NCI-H2081 (cell line): ENCODE results near the gene SYT9.
"Not testable (repeated sequence)": the region's sequence is repeated elsewhere in the genome, so short reads cannot be mapped to it uniquely, and the experiment has no call there.

Source experiments
- DNase-seq, 2 experiments: peaks; one replicate each; lab custom pipeline; 2025; lab: John Stamatoyannopoulos, UW

The SYT9 gene

GRCh38 chr11:7272373-7272772, 20.7 kb downstream of the SYT9 start:
- DNase-seq, result no peak

- DNase-seq, result no peak
These were observed 23.4 kb downstream of the SYT9 start for GRCh38 chr11:7275133-7275532.

- no peak for DNase-seq
These were observed 26.7 kb downstream of the SYT9 start for GRCh38 chr11:7278314-7278917.

- no peak for DNase-seq
These were observed 28.0 kb downstream of the SYT9 start for GRCh38 chr11:7279676-7280075.

DNA sequence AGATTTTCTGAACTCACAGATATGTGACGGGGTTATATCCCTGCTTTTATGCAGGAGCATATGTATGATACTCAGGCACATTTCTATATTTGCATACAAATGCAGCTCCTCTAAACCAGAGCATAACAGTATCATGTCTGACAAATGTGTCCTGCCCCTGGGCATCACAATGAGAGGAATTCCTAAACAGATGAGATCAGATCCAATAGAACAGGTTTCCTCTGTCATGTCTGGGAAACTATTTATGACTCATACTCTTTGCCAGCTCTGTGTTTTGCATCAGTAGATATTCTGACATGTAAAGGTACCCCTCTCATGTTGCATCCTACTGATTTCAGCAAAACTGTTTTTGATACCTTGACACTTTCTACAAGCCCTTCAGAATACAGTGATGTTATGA, 29.4 kb downstream of the SYT9 start:
- DNase-seq, result no peak

DNA sequence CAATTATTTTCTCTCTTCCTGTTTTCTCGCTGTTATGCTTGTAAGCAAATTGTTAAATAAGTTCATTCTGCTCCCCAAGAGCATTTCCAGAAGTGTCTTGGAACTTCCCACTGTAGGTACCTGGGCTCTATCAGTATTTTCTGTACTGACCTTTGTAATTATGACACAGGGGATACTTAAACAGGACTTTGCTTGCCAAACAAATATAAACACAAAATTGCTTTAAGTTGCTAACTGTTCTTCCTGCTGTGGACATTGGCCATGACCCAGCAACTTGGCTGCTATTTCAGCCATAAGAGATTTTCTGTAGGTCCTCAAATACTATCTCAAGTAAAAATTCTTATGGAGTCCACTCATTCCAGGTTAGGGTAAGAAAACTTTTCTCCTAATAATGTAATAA, 30.1 kb downstream of the SYT9 start:
- DNase-seq, result no peak

- no peak for DNase-seq
These were observed 34.5 kb downstream of the SYT9 start for GRCh38 chr11:7286178-7286577.

DNA sequence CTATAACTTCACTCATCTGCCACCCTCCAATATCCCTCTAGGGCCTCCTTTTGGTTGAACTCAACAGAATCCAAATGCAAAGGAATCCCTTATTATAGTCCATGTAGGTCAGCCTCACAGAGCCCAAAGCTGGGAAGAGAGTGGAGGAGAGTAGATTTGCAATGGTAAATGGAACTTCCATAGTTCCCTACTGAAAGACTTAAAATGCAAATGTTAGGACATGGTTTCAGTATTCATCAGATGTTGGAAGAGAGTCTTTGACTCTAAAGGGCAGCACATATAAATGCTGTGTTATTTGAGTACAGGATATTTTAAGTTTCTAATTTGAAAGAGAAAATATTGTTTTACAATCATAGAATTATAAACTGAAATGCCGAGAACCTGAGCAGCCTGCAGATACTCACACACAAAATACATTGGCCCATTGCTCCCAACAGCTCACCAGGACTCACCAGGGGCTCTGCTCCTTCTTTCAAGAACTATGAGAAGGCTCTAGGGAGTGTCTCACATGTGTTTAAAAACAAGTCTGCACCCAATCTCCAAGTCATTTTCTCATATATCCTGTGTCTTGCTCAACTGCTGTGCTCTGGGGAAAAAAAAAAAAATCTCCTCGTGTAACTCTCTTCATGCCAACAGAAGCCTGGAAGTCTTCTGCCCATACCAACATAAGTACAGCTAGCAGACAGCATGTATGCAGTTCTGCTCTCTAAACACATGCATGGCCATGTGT, 39.6 kb downstream of the SYT9 start:
- no peak for DNase-seq

DNA sequence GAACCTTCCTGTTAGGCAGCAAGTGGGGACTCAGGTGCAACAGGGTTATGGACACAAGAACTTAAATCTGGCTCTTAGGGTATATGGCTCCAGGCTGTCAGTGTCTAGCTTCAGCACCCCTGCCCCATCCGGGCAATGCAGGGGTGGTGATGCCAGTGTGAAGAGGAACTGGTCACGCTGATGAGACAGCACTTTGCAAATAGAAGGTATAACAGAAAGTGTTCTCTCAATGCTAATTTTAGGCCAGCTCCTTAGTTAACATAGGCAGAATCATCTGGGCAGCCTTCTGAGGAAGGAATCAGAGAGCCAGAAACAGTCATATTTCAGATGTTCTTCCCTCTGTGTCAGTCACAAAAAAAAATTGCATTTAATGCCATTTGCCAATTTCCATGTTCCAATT, 41.2 kb downstream of the SYT9 start:
- no peak for DNase-seq

GRCh38 chr11:7299393-7299792, 47.7 kb downstream of the SYT9 start:
- no peak for DNase-seq

DNA sequence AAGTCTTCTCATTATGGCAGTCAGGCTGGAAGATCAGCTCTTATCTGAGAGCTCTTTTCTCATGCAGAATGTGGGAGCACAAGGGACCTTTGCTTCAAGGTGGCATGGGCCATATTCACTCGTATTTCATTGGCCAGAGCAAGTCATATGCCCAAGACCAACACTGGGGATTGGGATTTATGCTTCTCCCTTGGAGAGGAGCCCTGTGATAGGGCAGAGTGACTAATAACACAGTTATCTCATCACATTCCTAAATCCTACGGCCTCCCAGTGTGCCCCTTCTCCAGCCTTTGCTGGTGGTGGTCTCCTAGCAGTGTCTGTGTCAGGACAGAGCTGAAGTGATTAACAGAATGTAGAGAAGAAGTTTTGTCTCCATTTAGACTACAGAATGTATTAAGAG, 48.6 kb downstream of the SYT9 start:
- DNase-seq, result no peak

DNA sequence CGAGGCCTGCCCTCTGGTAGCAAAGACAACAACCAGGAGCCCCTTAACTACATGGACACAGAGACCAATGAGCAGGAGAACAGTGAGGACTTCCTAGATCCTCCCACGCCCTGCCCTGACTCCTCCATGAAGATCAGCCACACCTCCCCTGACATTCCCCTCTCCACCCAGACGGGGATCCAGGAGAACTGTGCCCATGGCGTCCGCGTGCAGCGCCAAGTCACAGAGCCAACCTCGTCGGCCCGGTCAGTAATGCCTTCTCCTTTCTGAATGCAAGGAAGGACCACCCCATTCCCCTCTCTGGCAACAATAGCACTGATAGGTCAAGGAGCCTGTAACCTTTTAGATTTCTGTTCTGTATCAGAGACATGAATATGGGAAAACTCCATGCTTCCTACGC, 51.4 kb downstream of the SYT9 start:
- no peak for DNase-seq

- no peak for DNase-seq
These were observed 55.2 kb downstream of the SYT9 start for GRCh38 chr11:7306900-7307299.

GRCh38 chr11:7307836-7308235, 56.1 kb downstream of the SYT9 start:
- no peak for DNase-seq

DNA sequence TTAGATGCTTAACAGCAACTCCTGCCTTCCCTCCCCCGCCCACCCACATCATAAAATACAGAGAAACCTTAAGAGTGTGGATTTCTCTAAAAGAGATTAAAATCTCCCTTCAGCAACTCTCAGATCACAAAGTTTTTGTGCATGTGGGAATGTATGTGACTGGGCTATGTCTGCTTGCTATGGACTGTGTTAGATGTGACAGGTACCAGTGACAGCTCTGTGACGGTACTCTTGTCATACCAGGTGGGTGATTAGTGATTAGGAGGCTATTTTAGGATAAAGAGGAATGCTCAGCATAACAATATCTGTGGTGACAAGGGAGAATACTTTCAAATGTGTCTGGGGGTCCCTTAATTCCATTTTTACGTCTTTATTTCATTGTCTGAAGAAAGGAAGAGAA, 60.2 kb downstream of the SYT9 start:
- no peak for DNase-seq

DNA sequence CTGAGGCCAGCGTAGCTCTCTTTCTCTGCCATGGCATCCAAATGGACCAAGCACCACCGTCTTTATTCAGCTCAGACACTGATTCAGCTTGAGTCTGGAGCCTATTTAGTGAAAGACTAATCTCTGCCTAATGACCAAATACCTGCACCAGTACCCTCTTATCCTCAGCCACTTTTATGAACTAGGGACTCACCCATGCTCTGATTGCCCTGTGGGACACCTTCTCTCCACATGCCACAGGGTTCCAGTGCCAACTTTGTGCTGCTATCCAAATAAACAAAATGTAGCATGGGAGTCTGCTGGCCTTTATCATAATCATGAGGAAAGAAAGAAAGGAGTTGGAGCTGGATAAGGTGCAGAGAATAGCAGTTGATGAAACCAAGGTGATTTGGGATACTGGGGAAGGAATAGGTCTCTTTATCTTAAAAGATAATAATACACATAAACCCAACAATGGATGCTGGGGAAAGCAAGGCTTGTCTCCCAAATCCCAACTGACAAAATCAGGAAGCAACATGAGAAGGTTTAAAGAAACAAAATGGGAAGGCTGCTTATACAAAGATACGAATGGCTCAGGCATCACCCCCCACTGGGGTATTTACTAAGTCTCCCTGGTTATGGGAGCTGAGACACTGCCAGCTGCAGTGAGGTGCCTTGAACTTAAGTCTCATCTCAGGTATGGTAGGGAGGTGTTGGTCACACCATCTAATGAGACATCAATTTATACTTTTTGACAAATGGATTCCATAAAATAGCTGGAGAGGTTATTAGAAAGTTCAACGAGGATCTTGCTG, 63.3 kb downstream of the SYT9 start:
- DNase-seq, result no peak

DNA sequence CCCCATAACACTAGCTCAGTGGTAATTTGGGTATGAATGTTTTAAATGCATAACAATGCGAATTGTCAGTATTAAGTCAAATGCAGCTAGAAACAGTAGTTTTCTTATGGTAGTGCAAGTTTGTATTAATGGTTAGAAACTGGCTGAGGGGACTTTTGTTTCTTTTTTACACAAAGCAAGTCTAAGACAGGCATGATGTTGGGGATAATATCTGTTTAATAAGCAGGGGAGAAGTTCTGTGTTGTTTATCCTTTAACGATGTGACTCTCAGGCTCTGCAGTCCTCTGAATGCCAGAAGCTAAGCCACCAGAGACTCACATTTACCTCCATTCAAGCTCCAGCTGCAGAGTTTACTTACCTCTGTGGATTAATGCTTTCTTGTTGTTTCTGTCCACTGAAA, 67.8 kb downstream of the SYT9 start:
- DNase-seq, result no peak

DNA sequence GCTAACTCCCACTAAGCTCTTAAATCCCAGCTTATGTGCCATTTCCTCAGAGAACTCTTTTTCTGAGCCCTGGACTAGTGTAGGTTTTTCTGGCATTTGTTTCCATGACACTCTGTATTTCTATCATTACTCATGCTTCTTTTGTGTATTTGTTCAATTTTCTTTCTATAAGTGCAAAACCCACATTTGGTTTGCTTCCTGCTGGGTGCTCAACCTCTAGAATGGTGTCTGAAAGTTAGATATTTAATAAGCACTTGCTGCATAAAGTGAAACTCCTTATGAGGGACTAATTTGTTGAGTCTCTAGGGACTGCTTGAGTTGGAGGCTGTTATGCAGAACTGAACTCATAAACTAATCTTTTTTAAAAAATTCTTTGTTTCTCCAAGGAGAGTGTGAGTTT, 68.6 kb downstream of the SYT9 start:
- no peak for DNase-seq

DNA sequence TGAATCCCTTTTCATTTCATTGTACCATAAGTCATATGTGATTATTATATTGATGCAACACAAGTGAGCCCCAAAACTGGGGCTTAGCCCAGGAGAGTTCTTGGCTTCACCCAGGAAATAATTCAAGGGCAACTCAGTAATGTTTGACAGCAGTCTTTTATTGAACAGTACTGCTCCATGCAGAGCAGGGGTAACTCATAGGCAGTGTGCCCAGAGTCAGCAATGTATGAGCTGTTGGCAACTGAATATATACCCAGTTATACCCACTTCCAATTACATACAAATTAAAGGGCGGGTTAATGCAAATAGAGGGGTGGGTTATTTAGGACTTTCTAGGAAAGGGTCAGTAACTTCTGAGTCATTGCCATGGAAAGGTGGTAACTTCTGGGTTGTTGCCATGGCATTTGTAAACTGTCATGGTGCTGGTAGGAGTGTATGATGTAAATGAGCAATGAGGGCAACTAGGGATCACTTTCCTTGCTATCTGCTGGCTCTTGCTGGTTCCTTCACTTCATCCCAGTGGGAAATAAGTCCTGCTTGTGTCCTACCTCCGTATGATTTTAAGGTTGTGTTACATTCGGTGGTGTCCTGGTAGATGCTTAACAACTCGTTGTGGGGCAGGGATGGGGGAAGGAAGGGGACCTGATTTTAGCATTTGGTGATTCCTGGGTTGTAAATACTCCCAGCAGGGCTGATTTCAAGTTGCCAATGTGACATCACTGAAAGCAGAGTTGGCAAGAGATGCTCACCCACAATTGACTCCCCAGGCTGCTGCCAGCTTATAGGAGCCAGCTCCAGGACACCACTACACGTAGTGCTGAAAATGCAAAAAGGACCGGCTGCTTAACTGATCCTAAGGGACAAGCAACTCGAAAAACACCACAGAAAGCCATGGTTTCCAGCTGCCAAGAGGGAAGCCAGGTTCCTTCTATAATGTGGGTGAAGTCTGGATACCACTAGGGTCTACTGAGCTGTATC, 70.1 kb downstream of the SYT9 start:
- no peak for DNase-seq

GRCh38 chr11:7332451-7332850, 80.7 kb downstream of the SYT9 start:
- no peak for DNase-seq

- no peak for DNase-seq
These were observed 81.3 kb downstream of the SYT9 start for GRCh38 chr11:7332962-7333361.

GRCh38 chr11:7335442-7335841, 83.7 kb downstream of the SYT9 start:
- DNase-seq, result not testable (repeated sequence)
